ENCODE measurements around the gene C12orf57.

C12orf57 gene, protein sequence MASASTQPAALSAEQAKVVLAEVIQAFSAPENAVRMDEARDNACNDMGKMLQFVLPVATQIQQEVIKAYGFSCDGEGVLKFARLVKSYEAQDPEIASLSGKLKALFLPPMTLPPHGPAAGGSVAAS

DNA sequence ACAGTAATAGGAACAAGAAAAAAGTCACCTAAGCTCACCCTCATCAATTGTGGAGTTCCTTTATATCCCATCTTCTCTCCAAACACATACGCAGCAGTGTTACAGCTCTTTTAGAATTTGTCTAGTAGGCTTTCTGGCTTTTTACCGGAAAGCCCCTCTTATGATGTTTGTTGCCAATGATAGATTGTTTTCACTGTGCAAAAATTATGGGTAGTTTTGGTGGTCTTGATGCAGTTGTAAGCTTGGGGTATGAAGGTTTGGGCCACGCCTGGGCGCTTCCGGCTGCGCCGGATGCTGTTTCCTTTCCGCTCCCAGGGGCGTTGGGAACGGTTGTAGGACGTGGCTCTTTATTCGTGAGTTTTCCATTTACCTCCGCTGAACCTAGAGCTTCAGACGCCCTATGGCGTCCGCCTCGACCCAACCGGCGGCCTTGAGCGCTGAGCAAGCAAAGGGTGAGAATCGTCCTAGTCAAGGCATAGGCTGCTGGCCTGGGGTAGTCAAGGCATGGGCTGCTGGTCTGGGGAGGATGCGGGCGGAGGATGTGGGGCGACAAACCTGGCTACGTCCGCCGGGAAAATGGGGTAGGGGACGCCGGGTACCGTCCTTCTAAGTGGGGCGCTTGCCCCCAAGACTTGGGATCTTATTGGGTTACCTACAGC is at the start of gene C12orf57, which contains the start of gene RNU7-1:
Gene C12orf57 (plus strand): TSS at position 301 of the 659 bp plus-strand sequence. CDS start 100 bp downstream, at position 401.
Gene RNU7-1 (plus strand): TSS at position 95 of the 659 bp plus-strand sequence.
- DNase-seq (ENCODE audit: low read depth) = peak; percentile 97
- H3K4me3 ChIP-seq (ENCODE audit: low read depth, low read length) = peak within 1 kb of the TSS; percentile 75
- TF ChIP-seq, protein P1, sequence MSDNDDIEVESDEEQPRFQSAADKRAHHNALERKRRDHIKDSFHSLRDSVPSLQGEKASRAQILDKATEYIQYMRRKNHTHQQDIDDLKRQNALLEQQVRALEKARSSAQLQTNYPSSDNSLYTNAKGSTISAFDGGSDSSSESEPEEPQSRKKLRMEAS (IDR thresholded peaks at IDR 0.05; ENCODE audit: low read depth, low read length) = peak; percentile 18; the same call in 1 of the 2 replicates
- TF ChIP-seq POLR2A (IDR thresholded peaks at IDR 0.05; ENCODE audit: extremely low read depth, insufficient read length) = peak; percentile 100
- TF ChIP-seq, protein P2, sequence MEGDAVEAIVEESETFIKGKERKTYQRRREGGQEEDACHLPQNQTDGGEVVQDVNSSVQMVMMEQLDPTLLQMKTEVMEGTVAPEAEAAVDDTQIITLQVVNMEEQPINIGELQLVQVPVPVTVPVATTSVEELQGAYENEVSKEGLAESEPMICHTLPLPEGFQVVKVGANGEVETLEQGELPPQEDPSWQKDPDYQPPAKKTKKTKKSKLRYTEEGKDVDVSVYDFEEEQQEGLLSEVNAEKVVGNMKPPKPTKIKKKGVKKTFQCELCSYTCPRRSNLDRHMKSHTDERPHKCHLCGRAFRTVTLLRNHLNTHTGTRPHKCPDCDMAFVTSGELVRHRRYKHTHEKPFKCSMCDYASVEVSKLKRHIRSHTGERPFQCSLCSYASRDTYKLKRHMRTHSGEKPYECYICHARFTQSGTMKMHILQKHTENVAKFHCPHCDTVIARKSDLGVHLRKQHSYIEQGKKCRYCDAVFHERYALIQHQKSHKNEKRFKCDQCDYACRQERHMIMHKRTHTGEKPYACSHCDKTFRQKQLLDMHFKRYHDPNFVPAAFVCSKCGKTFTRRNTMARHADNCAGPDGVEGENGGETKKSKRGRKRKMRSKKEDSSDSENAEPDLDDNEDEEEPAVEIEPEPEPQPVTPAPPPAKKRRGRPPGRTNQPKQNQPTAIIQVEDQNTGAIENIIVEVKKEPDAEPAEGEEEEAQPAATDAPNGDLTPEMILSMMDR (IDR thresholded peaks at IDR 0.05; ENCODE audit: low read depth, low read length) = no peak

DNA sequence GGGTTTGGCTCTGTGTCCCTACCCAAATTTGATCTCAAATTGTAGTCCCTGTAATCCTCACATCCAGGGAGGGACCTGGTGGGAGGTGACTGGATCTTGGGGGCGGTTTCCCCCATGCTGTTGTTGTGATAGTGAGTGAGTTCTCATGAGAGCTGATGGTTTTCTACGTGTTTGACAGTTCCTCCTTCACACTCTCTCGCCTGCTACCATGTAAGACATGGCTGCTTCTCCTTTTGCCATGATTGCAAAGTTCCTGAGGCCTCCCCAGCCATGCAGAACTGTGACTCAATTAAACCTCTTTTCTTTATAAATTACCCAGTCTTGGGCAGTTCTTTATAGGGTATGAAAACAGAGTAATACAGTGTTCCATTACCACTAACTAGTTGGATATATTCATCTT is 49.5 kb upstream of the C12orf57 start:
- no peak for DNase-seq (ENCODE audit: low read depth)
- TF ChIP-seq MYC (IDR thresholded peaks at IDR 0.05; ENCODE audit: low read depth, low read length) = no peak
- no peak for TF ChIP-seq POLR2A (IDR thresholded peaks at IDR 0.05; ENCODE audit: extremely low read depth, insufficient read length)
- TF ChIP-seq, protein P2 (IDR thresholded peaks at IDR 0.05; ENCODE audit: low read depth, low read length) = no peak
- TF ChIP-seq, protein P1 (IDR thresholded peaks at IDR 0.05; ENCODE audit: low read depth, low read length) = no peak
- no peak overlapping the region for H3K4me3 ChIP-seq (ENCODE audit: low read depth, low read length)

DNA sequence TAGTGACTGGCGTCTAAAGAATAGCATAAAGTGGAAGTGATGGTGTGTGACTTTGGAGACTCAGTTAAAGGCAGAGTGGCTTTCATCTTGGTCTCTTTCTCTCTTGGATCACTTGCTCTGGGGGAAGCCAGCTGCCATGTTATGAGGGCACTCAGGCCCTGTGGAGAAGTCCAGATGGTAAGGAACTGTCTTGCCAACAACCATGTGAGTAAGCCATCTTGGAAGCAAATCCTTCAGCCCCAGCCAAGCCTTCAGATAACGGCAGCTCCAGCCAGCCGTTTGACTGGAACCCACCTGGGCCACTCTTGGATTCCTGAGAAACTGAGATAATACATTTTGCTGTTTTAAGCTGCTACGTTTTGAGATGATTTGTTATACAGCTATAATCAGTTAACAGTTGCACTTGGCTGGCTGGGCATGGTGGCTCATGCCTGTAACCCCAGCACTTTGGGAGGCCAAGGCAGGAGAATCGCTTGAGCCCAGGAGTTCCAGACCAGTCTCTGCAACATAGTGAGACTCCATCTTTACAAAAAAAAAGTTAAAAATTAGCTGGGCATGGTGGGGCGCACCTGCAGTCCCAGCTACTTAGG is 46.9 kb upstream of the C12orf57 start:
- TF ChIP-seq, protein P2 (IDR thresholded peaks at IDR 0.05; ENCODE audit: low read depth, low read length) = no peak
- TF ChIP-seq POLR2A (IDR thresholded peaks at IDR 0.05; ENCODE audit: extremely low read depth, insufficient read length) (no peak), MYC (IDR thresholded peaks at IDR 0.05; ENCODE audit: low read depth, low read length) (no peak)
- TF ChIP-seq, protein P1 (IDR thresholded peaks at IDR 0.05; ENCODE audit: low read depth, low read length) = no peak
- no peak for DNase-seq (ENCODE audit: low read depth)
- no peak overlapping the region for H3K4me3 ChIP-seq (ENCODE audit: low read depth, low read length)

DNA sequence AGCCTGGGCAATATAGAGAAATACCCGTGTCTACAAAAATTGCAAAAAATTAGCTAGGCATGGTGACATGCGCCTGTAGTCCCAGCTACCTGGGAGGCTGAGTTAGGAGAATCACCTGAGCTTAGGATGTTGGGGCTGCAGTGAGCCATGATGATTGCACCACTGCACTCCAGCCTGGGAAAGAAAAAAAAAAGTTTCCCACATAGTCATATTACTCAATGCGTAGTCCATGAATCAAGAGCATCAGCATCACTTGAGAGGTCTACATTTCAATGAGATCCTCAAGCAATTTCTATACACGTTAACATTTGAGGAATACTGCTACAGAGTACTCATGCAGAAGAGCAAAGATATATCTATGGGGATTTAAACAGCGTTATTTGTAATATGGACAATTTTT is 44.4 kb upstream of the C12orf57 start:
- TF ChIP-seq, protein P2 (IDR thresholded peaks at IDR 0.05; ENCODE audit: low read depth, low read length) = no peak
- TF ChIP-seq MYC (IDR thresholded peaks at IDR 0.05; ENCODE audit: low read depth, low read length) = no peak
- TF ChIP-seq, protein P1 (IDR thresholded peaks at IDR 0.05; ENCODE audit: low read depth, low read length) = no peak
- no peak for TF ChIP-seq POLR2A (IDR thresholded peaks at IDR 0.05; ENCODE audit: extremely low read depth, insufficient read length)

DNA sequence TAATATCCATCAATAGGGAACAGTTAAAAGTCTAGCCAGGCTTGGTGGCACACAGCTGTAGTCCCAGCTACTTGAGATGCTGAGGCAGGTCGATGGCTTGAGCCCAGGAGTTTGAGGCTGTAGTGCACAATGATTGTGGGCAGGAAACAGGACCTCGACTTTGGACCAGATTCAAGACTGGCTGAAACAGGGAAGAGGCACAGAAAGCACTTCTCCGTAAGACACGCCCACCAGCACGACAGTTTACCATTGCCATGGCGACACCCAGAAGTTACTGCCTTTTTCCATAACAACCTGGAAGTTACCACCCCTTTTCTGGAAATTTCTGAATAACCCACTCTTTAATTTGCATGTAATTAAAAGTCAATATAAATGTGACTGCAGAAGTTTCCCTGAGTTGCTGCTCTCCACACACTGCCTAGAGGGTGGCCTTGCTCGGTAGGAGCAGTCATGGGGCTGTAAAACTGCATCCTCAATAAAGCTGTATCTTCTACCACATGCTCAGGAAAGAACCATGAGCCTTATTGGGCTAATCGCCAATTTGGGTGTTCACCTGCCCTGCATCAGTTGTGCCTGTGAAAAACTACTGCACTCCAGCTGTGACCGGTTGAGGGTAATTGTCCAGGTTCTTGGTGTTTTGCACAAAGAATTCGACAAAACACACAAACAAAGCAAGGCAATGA is 43.8 kb upstream of the C12orf57 start:
- peak; percentile 24 for DNase-seq (ENCODE audit: low read depth)
- no peak overlapping the region for H3K4me3 ChIP-seq (ENCODE audit: low read depth, low read length)
- TF ChIP-seq, protein P1 (IDR thresholded peaks at IDR 0.05; ENCODE audit: low read depth, low read length) = no peak
- TF ChIP-seq MYC (IDR thresholded peaks at IDR 0.05; ENCODE audit: low read depth, low read length) (no peak), POLR2A (IDR thresholded peaks at IDR 0.05; ENCODE audit: extremely low read depth, insufficient read length) (no peak)
- TF ChIP-seq, protein P2 (IDR thresholded peaks at IDR 0.05; ENCODE audit: low read depth, low read length) = no peak

More for the DNA sequence above, 44.4 kb upstream of the C12orf57 start:
- no peak overlapping the region for H3K4me3 ChIP-seq (ENCODE audit: low read depth, low read length)
- no peak for DNase-seq (ENCODE audit: low read depth)

Data from NB4 (cell line).